ENCODE measurements around the gene PLXNC1.
A peak's percentile ranks its signal among the peaks of the same experiment; 100 is the strongest.

The PLXNC1 gene

DNA sequence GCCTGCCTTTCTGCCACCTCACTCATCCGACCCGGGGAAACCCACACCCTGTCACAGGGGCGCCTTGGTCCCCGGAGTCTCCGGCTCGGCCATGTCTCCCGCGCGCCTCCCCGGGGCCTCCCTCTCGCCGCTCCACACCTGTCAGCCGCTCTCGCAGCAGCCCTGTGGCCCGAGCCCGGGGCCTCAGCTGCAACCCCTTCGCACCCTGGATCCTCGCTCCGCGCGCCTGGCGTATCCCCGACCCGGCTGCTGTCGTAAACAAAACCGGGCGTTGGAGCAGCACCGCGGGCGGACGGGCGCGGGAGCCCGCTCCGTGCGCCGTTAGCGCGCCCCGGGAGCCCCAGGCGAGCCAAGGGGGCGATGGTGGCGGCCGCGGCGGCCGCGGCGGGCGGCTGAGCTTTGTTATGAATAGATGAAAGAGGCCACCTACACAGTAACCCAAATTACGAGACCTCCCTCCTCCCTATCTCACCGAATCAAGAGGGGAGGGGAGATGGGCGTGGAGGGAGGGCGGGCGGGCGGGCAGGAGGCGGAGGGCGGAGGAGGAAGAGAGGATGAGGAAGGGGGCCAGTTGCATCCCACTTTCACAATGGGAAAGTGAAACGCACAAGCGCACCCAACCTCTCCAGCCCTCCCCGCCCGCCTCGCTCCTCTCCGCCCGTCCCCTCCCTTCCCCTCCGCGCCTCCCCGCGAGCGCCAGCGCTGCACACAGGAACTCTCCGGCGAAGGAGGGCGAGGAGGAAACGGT, at the start of gene PLXNC1:
Gene PLXNC1 (plus strand): TSS at position 587 of the 748 bp plus-strand sequence. CDS start 395 bp downstream, outside the sequence.
- Histone ChIP-seq H3K4me3 (ENCODE audit: low read depth in 1 of 2, low read length in 2 of 2) (peak within 1 kb of the TSS; percentile 46 to 55), H3K9me3 (ENCODE audit: low read length) (no peaks in the 10 kb centered on the region), H3K27me3 (ENCODE audit: control insufficient read depth in 1 of 2, insufficient read depth in 2 of 2, low read length in 2 of 2) (peaks cover 4 to 25% of the 10 kb centered on the region in 2 donors), H3K36me3 (ENCODE audit: insufficient read depth, low read length) (no peaks in the 10 kb centered on the region), H3K27ac (ENCODE audit: low read depth, low read length) (no peak within 1 kb of the TSS), H3K9ac (ENCODE audit: low read length) (no peak within 1 kb of the TSS), H3K4me1 (ENCODE audit: insufficient read depth, low read length) (peaks cover 6% of the 10 kb centered on the region)

DNA sequence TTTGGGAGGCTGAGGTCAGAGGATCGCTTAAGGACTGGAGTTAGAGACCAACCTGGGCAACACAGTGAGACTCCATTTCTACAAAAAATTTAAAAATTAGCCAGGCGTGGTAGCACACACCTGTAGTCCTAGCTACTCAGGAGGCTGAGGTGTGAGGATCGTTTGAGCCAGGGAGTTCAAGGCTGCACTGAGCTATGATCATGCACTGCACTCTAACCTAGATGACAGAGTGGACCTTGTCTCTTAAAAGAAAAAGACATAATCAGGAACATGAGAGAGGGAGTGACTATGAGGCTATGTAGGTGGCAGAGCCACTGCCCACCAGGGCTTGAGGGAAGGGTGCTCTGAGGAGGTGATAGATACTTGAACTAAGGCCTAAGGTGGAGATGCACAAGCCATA, 49.2 kb upstream of the PLXNC1 start:
- no peak overlapping the region for H3K4me3 ChIP-seq (ENCODE audit: low read depth in 1 of 2, low read length in 2 of 2)
- H3K9me3 ChIP-seq (ENCODE audit: low read length), result no peaks in the 10 kb centered on the region
- no peaks in the 10 kb centered on the region for H3K36me3 ChIP-seq (ENCODE audit: insufficient read depth, low read length)
- H3K4me1 ChIP-seq (ENCODE audit: insufficient read depth, low read length), result peaks cover 3% of the 10 kb centered on the region
- H3K27ac ChIP-seq (ENCODE audit: low read depth, low read length), result no peak overlapping the region
- no peak overlapping the region for H3K9ac ChIP-seq (ENCODE audit: low read length)
- H3K27me3 ChIP-seq (ENCODE audit: control insufficient read depth in 1 of 2, insufficient read depth in 2 of 2, low read length in 2 of 2), result no peaks in the 10 kb centered on the region

DNA sequence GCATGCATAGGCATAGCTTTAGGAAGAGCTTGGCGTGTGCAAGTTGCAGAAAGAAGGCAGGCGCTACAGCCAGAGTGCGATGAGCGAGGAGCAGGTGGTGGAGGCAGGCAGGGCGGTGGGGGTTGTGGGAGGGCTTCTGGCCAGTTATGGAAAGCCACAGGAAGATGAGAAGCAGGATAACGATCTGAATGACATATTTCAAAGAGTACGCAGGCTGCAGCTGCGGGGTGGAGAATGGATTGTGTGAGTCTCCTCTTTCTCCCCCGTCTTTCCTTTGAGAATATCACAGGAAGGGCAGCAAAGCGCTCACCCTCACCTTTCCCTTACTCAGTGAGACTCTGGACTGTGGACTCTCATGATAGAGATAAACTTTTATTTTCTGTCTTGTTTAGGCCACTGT, 48.7 kb upstream of the PLXNC1 start:
- Histone ChIP-seq H3K9me3 (ENCODE audit: low read length) (no peaks in the 10 kb centered on the region), H3K27me3 (ENCODE audit: control insufficient read depth in 1 of 2, insufficient read depth in 2 of 2, low read length in 2 of 2) (no peaks in the 10 kb centered on the region), H3K27ac (ENCODE audit: low read depth, low read length) (no peak overlapping the region), H3K36me3 (ENCODE audit: insufficient read depth, low read length) (no peaks in the 10 kb centered on the region), H3K9ac (ENCODE audit: low read length) (no peak overlapping the region), H3K4me1 (ENCODE audit: insufficient read depth, low read length) (peaks cover 3% of the 10 kb centered on the region), H3K4me3 (ENCODE audit: low read depth in 1 of 2, low read length in 2 of 2) (no peak overlapping the region)

DNA sequence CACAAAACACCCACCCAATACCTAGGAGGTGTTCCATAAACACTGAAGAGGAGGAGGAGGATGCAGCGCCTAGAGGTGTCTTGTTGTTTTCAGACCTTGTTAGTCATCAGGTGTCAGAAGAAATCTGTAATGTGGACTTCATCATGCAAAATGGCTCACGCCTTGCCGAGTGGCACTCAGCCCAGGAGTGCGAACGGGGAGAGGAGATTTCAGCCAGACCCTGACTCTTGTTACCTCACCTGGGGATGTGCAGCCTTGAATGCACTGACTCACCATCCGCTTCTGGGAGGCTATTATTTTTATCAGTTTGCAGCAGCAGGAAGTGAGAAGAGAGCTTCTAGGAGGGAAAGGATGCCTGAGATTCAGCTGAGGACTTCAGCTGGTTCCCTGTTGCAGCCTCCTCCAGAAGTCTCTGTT, 48.2 kb upstream of the PLXNC1 start:
- Histone ChIP-seq H3K27ac (ENCODE audit: low read depth, low read length) (no peak overlapping the region), H3K9ac (ENCODE audit: low read length) (no peak overlapping the region), H3K4me3 (ENCODE audit: low read depth in 1 of 2, low read length in 2 of 2) (no peak overlapping the region), H3K9me3 (ENCODE audit: low read length) (no peaks in the 10 kb centered on the region), H3K4me1 (ENCODE audit: insufficient read depth, low read length) (peaks cover 3% of the 10 kb centered on the region), H3K27me3 (ENCODE audit: control insufficient read depth in 1 of 2, insufficient read depth in 2 of 2, low read length in 2 of 2) (no peaks in the 10 kb centered on the region), H3K36me3 (ENCODE audit: insufficient read depth, low read length) (no peaks in the 10 kb centered on the region)

- H3K9me3 ChIP-seq (ENCODE audit: low read length), result no peaks in the 10 kb centered on the region
- peaks cover 3% of the 10 kb centered on the region for H3K4me1 ChIP-seq (ENCODE audit: insufficient read depth, low read length)
- H3K36me3 ChIP-seq (ENCODE audit: insufficient read depth, low read length), result no peaks in the 10 kb centered on the region
- peak overlapping the region; percentile 79 to 89 for H3K4me3 ChIP-seq (ENCODE audit: low read depth in 1 of 2, low read length in 2 of 2)
- H3K27me3 ChIP-seq (ENCODE audit: control insufficient read depth in 1 of 2, insufficient read depth in 2 of 2, low read length in 2 of 2), result no peaks in the 10 kb centered on the region
- H3K27ac ChIP-seq (ENCODE audit: low read depth, low read length), result peak overlapping the region; percentile 35
- H3K9ac ChIP-seq (ENCODE audit: low read length), result no peak overlapping the region
These were observed 47.2 kb upstream of the PLXNC1 start for GRCh38 chr12:94100990-94101737.

DNA sequence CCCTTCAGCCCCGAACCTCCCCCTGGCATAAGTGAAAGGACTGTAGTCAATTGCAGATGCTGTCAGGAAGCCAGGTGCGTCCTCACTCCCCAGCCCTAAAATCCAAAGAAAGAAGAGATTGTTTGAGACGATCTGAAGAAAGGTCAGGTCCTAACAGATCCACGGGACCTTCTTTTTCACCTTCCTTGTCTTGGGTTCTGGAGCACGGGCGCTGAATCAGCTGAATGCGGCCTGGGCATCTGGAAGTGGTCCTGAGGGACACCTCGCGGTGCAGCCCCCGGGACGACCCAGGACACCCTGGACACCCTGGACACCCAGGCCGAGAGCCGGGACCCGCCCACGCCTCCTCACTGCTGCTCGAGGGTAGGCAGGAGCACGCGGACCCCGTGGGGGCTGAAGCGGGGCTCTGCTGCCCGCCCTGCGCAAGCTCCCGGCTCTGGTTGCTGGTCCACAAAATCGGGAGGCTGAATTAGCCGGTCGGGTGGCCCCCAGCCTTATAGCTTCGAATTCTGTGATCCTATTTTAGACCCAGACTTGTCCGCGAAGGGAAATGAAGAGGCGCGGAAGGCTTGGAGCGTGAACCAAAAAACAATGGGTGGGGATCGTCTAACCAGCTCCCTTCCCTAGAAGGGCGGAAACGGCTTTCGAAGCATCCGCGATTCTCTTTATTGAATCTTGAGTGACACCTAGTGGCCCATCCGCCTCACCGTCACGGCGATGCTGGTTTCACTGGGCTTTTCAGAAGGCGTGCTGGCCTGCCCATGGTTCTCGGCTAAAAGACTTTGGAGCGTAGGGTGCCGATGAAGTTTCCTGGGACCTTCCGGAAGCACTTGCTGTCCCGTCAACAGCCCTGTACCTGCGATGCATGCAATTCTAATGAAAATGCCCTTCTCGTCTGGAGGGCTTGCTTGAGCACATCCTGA, 46.4 kb upstream of the PLXNC1 start:
- peaks cover 3% of the 10 kb centered on the region for H3K4me1 ChIP-seq (ENCODE audit: insufficient read depth, low read length)
- H3K4me3 ChIP-seq (ENCODE audit: low read depth in 1 of 2, low read length in 2 of 2), result peak overlapping the region; percentile 79 to 89
- H3K9ac ChIP-seq (ENCODE audit: low read length), result no peak overlapping the region
- H3K9me3 ChIP-seq (ENCODE audit: low read length), result no peaks in the 10 kb centered on the region
- no peaks in the 10 kb centered on the region for H3K36me3 ChIP-seq (ENCODE audit: insufficient read depth, low read length)
- H3K27ac ChIP-seq (ENCODE audit: low read depth, low read length), result peak overlapping the region; percentile 35
- H3K27me3 ChIP-seq (ENCODE audit: control insufficient read depth in 1 of 2, insufficient read depth in 2 of 2, low read length in 2 of 2), result no peaks in the 10 kb centered on the region

- no peak overlapping the region for H3K9ac ChIP-seq (ENCODE audit: low read length)
- H3K36me3 ChIP-seq (ENCODE audit: insufficient read depth, low read length), result no peaks in the 10 kb centered on the region
- H3K27ac ChIP-seq (ENCODE audit: low read depth, low read length), result no peak overlapping the region
- no peaks in the 10 kb centered on the region for H3K9me3 ChIP-seq (ENCODE audit: low read length)
- no peak overlapping the region for H3K4me3 ChIP-seq (ENCODE audit: low read depth in 1 of 2, low read length in 2 of 2)
- no peaks in the 10 kb centered on the region for H3K27me3 ChIP-seq (ENCODE audit: control insufficient read depth in 1 of 2, insufficient read depth in 2 of 2, low read length in 2 of 2)
- peaks cover 3% of the 10 kb centered on the region for H3K4me1 ChIP-seq (ENCODE audit: insufficient read depth, low read length)
These were observed 44.4 kb upstream of the PLXNC1 start for GRCh38 chr12:94103986-94104385.

DNA sequence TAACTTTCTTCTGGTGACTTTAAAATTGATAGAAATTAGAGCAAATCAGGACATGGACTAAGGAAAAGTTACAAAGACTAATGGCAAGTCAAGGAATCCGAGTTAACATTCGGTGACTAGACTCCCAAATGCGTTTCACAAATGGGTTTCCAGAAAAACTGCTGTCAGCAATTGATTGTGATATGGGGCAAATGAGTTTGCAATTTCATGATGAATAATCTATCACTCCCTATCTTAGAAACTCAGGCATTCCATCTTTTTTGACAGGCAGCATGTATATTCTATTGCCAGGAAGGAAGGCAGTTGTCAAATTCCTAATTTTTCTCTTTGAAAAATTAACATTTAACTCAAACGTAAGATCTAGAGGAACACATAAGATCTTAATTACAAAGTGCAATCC, 40.5 kb upstream of the PLXNC1 start:
- Histone ChIP-seq H3K4me3 (ENCODE audit: low read depth in 1 of 2, low read length in 2 of 2) (no peak overlapping the region), H3K9me3 (ENCODE audit: low read length) (no peaks in the 10 kb centered on the region), H3K4me1 (ENCODE audit: insufficient read depth, low read length) (no peaks in the 10 kb centered on the region), H3K27ac (ENCODE audit: low read depth, low read length) (no peak overlapping the region), H3K9ac (ENCODE audit: low read length) (no peak overlapping the region), H3K36me3 (ENCODE audit: insufficient read depth, low read length) (no peaks in the 10 kb centered on the region), H3K27me3 (ENCODE audit: control insufficient read depth in 1 of 2, insufficient read depth in 2 of 2, low read length in 2 of 2) (no peaks in the 10 kb centered on the region)

GRCh38 chr12:94109160-94109559, 39.2 kb upstream of the PLXNC1 start:
- Histone ChIP-seq H3K9me3 (ENCODE audit: low read length) (no peaks in the 10 kb centered on the region), H3K27ac (ENCODE audit: low read depth, low read length) (no peak overlapping the region), H3K27me3 (ENCODE audit: control insufficient read depth in 1 of 2, insufficient read depth in 2 of 2, low read length in 2 of 2) (no peaks in the 10 kb centered on the region), H3K36me3 (ENCODE audit: insufficient read depth, low read length) (no peaks in the 10 kb centered on the region), H3K4me1 (ENCODE audit: insufficient read depth, low read length) (no peaks in the 10 kb centered on the region), H3K4me3 (ENCODE audit: low read depth in 1 of 2, low read length in 2 of 2) (no peak overlapping the region), H3K9ac (ENCODE audit: low read length) (no peak overlapping the region)

- Histone ChIP-seq H3K27me3 (ENCODE audit: control insufficient read depth in 1 of 2, insufficient read depth in 2 of 2, low read length in 2 of 2) (no peaks in the 10 kb centered on the region), H3K4me3 (ENCODE audit: low read depth in 1 of 2, low read length in 2 of 2) (no peak overlapping the region), H3K27ac (ENCODE audit: low read depth, low read length) (no peak overlapping the region), H3K9ac (ENCODE audit: low read length) (no peak overlapping the region), H3K36me3 (ENCODE audit: insufficient read depth, low read length) (no peaks in the 10 kb centered on the region), H3K9me3 (ENCODE audit: low read length) (no peaks in the 10 kb centered on the region), H3K4me1 (ENCODE audit: insufficient read depth, low read length) (no peaks in the 10 kb centered on the region)
These were observed 38.1 kb upstream of the PLXNC1 start for GRCh38 chr12:94110258-94110657.

DNA sequence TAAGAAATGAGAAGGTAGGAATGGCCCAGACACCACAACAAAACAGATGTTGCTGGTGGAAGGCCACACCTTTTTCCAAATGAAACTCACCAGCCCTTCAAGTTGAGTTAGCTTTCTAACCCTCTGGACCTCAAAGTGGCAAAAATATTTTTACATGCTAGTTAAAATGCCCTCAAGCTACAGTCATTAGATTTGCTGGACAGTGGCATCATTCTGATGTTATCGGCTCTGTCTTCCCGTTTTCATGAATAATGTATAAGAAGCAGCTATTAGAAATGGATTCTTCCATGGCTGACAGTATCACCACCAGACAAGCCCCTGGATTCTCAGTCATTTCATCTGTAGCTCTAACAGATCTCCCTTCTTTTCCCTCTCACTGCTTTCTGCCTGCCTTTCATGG, 37.1 kb upstream of the PLXNC1 start:
- Histone ChIP-seq H3K27me3 (ENCODE audit: control insufficient read depth in 1 of 2, insufficient read depth in 2 of 2, low read length in 2 of 2) (no peaks in the 10 kb centered on the region), H3K27ac (ENCODE audit: low read depth, low read length) (no peak overlapping the region), H3K4me1 (ENCODE audit: insufficient read depth, low read length) (no peaks in the 10 kb centered on the region), H3K9ac (ENCODE audit: low read length) (no peak overlapping the region), H3K9me3 (ENCODE audit: low read length) (no peaks in the 10 kb centered on the region), H3K36me3 (ENCODE audit: insufficient read depth, low read length) (no peaks in the 10 kb centered on the region), H3K4me3 (ENCODE audit: low read depth in 1 of 2, low read length in 2 of 2) (no peak overlapping the region)

Measured in muscle layer of colon (tissue), 2 donors.